SU-DHL-6 (cell line): ENCODE measurements around the gene STPG3.

Experiments
- CTCF ChIP-seq: fragments of 200-600 bp; sonication (generic); IDR thresholded peaks from one replicate; pipeline ENCODE4 v1.5.1; 2017; ENCODE audit warnings: antibody characterized with exemption, mild to moderate bottlenecking, low read length, moderate library complexity; ENCODE audit not compliant: insufficient read depth, poor library complexity, severe bottlenecking
- EZH2phosphoT487 ChIP-seq: fragments of 200-600 bp; sonication (generic), shearing (Covaris generic); conservative IDR thresholded peaks from 2 replicates; pipeline ENCODE4 v1.6.1; 2018; ENCODE audit warnings: mild to moderate bottlenecking, antibody characterized with exemption, low read length, moderate library complexity, mixed read lengths

- TF ChIP-seq CTCF (no peak), EZH2phosphoT487 (no peak)
These were observed 26.4 kb downstream of the STPG3 start, which contains the start of gene TOR4A for GRCh38 chr9:137277329-137278041.
